IMR-90 (cell line): ENCODE results near the gene CYP19A1. TPM values are rescaled to one million over a fixed set of nuclear protein-coding genes. Genes with fewer than 3 reads are reported as not detected.

Source experiments
- ATAC-seq: fragments of 200-7000 bp; cut with Tn5 transposase; 2 replicates; pipeline ENCODE4 v1.9.1; 2020; ENCODE audit warnings: low read depth, mild to moderate bottlenecking, moderate library complexity
- BruUV-seq: library from RNA; stranded (reverse); fragments of 400-500 nt; replicated peaks from 2 replicates; lab custom pipeline; 2021; lab: Mats Ljungman, UMichigan
- CTCF ChIA-PET: fragments of 300-600 bp; formaldehyde crosslinking; extraction: SDS; loops from one replicate; lab custom pipeline; 2021; ENCODE audit warnings: antibody characterized with exemption; lab: Yijun Ruan, JAX
- POLR2A ChIA-PET: fragments of 300-600 bp; sonication (Branson Sonifier 250); formaldehyde crosslinking; loops from one replicate; lab custom pipeline; 2022; ENCODE audit warnings: antibody characterized with exemption; ENCODE audit not compliant: unreplicated experiment; lab: Charles Lee
- DNase-seq: peaks from one replicate; pipeline ENCODE4 v3.0.0; 2013
- H2AFZ ChIP-seq: replicated peaks from 2 replicates; pipeline ENCODE3; 2013; ENCODE audit warnings: low read length, mild to moderate bottlenecking; ENCODE audit not compliant: poor library complexity
- H2AK5ac ChIP-seq: 2 replicates; pipeline ENCODE4 v1.6.1; 2013; ENCODE audit warnings: low read depth, low read length, inconsistent platforms
- H2AK9ac ChIP-seq: replicated peaks from 2 replicates; pipeline ENCODE3; 2013; ENCODE audit warnings: mild to moderate bottlenecking, low read depth, low read length, moderate library complexity; ENCODE audit not compliant: poor library complexity
- H2BK120ac ChIP-seq: 2 replicates; pipeline ENCODE4 v1.6.1; 2013; ENCODE audit warnings: low read depth, low read length, inconsistent platforms
- H2BK15ac ChIP-seq: 3 replicates; pipeline ENCODE4 v1.6.1; 2013; ENCODE audit warnings: low read depth, low read length, inconsistent platforms
- H2BK20ac ChIP-seq: 2 replicates; pipeline ENCODE4 v1.6.1; 2013; ENCODE audit warnings: low read depth, mild to moderate bottlenecking, inconsistent platforms, low read length, moderate library complexity
- H2BK5ac ChIP-seq: 2 replicates; pipeline ENCODE4 v1.6.1; 2013; ENCODE audit warnings: mild to moderate bottlenecking, low read depth, low read length, inconsistent platforms; ENCODE audit not compliant: poor library complexity, severe bottlenecking
- H3K14ac ChIP-seq: replicated peaks from 2 replicates; pipeline ENCODE4 v1.6.1; 2013; ENCODE audit warnings: low read depth, low read length, inconsistent platforms
- H3K18ac ChIP-seq: 2 replicates; pipeline ENCODE4 v1.6.1; 2013; ENCODE audit warnings: low read depth, low read length, control low read depth
- H3K23ac ChIP-seq: 2 replicates; pipeline ENCODE4 v1.6.1; 2013; ENCODE audit warnings: low read depth, low read length, inconsistent platforms
- H3K27ac ChIP-seq: 2 replicates; pipeline ENCODE4 v1.5.1; 2013; ENCODE audit warnings: mild to moderate bottlenecking, control low read depth, low read length; ENCODE audit not compliant: insufficient read depth
- H3K27me3 ChIP-seq: 2 replicates; pipeline ENCODE4 v1.6.1; 2013; ENCODE audit warnings: low read length; ENCODE audit not compliant: control insufficient read depth, insufficient read depth
- H3K36me3 ChIP-seq: 2 replicates; pipeline ENCODE4 v1.6.1; 2013; ENCODE audit warnings: low read length, mixed read lengths; ENCODE audit not compliant: control insufficient read depth, insufficient read depth
- H3K4ac ChIP-seq: 2 replicates; pipeline ENCODE4 v1.6.1; 2013; ENCODE audit warnings: low read depth, low read length, inconsistent platforms
- H3K4me1 ChIP-seq: 2 replicates; pipeline ENCODE4 v1.6.1; 2013; ENCODE audit warnings: low read length, mixed read lengths; ENCODE audit not compliant: control insufficient read depth, insufficient read depth
- H3K4me2 ChIP-seq: 2 replicates; pipeline ENCODE4 v1.6.1; 2013; ENCODE audit warnings: low read depth, mild to moderate bottlenecking, control low read depth, low read length, moderate library complexity
- H3K4me3 ChIP-seq: 2 replicates; pipeline ENCODE4 v1.5.1; 2013; ENCODE audit warnings: low read depth, mild to moderate bottlenecking, control low read depth, low read length, moderate library complexity; ENCODE audit not compliant: insufficient read depth
- H3K56ac ChIP-seq: 2 replicates; pipeline ENCODE4 v1.6.1; 2013; ENCODE audit warnings: low read length, inconsistent platforms; ENCODE audit not compliant: insufficient read depth; ENCODE audit errors: extremely low read depth
- H3K79me1 ChIP-seq, 2 experiments: 2 replicates each; pipeline ENCODE4 v1.6.1; 2013; ENCODE audit warnings: low read length in 2 of 2, inconsistent platforms in 1 of 2, low read depth in 1 of 2
- H3K9ac ChIP-seq: 2 replicates; pipeline ENCODE4 v1.6.1; 2013; ENCODE audit warnings: low read depth, low read length, control low read depth
- H3K9me1 ChIP-seq: 2 replicates; pipeline ENCODE4 v1.6.1; 2013; ENCODE audit warnings: low read length, inconsistent platforms; ENCODE audit not compliant: insufficient read depth
- H3K9me3 ChIP-seq: 2 replicates; pipeline ENCODE4 v1.6.1; 2013; ENCODE audit warnings: low read length; ENCODE audit not compliant: control insufficient read depth, insufficient read depth
- H4K20me1 ChIP-seq: 2 replicates; pipeline ENCODE4 v1.6.1; 2013; ENCODE audit warnings: low read length, inconsistent platforms; ENCODE audit not compliant: insufficient read depth
- H4K5ac ChIP-seq: 2 replicates; pipeline ENCODE4 v1.6.1; 2013; ENCODE audit warnings: mild to moderate bottlenecking, low read depth, low read length, control low read depth
- H4K8ac ChIP-seq, 2 experiments: 2 replicates each; pipeline ENCODE4 v1.6.1; 2013; ENCODE audit warnings: low read depth in 2 of 2, low read length in 2 of 2, control low read depth in 1 of 2, inconsistent platforms in 1 of 2
- H4K91ac ChIP-seq: 2 replicates; pipeline ENCODE4 v1.6.1; 2013; ENCODE audit warnings: low read depth, low read length, inconsistent platforms; ENCODE audit not compliant: insufficient read depth
- CEBPB ChIP-seq: IDR thresholded peaks from 2 replicates; pipeline ENCODE4 v1.6.1; 2012; ENCODE audit warnings: low read depth, low read length, improper control_type of control experiment
- CHD1 ChIP-seq: IDR thresholded peaks from 2 replicates; pipeline ENCODE4 v1.6.1; 2012; ENCODE audit warnings: low read depth, low read length, improper control_type of control experiment
- FOS ChIP-seq: fragments of 150-350 bp; IDR thresholded peaks from 2 replicates; pipeline ENCODE4 v1.6.1; 2016; ENCODE audit warnings: low read depth, low read length
- MAZ ChIP-seq: IDR thresholded peaks from 2 replicates; pipeline ENCODE4 v1.6.1; 2012; ENCODE audit warnings: low read depth, mild to moderate bottlenecking, low read length, improper control_type of control experiment, moderate library complexity, borderline replicate concordance
- RCOR1 ChIP-seq: IDR thresholded peaks from 2 replicates; pipeline ENCODE4 v1.6.1; 2012; ENCODE audit warnings: mild to moderate bottlenecking, low read length, improper control_type of control experiment; ENCODE audit not compliant: insufficient replicate concordance
- SMC3 ChIP-seq: fragments of 150-350 bp; IDR thresholded peaks from 2 replicates; pipeline ENCODE4 v1.6.1; 2016; ENCODE audit warnings: low read depth, mild to moderate bottlenecking, antibody characterized with exemption, low read length, moderate library complexity
- WGBS, 2 experiments: methylation state at CpG; one replicate each; pipeline versions ENCODE4 v1.1.5 to v1.1.7; 2013; ENCODE audit warnings: missing lambda C conversion rate in 2 of 2; ENCODE audit not compliant: insufficient read length in 1 of 2; ENCODE audit errors: extremely low coverage in 2 of 2; 5-methylcytosine and 5-hydroxymethylcytosine counted together
- dilution Hi-C: fragments of 300-500 bp; cut with HindIII; formaldehyde crosslinking; loops from one replicate; pipeline ENCODE4 v1.14.3; 2018; ENCODE audit warnings: low sequenced_read_pairs; ENCODE audit not compliant: unreplicated experiment
- in situ Hi-C: fragments of 300-500 bp; cut with MboI; formaldehyde crosslinking; loops from 3 replicates; pipeline ENCODE4 v1.14.3; 2019; ENCODE audit warnings: low sequenced_read_pairs, inconsistent platforms, mixed read lengths
- intact Hi-C: fragments of 100-400 bp; cut with micrococcal nuclease; formaldehyde crosslinking; loops from 2 replicates; pipeline ENCODE4 v1.10.0; 2022
- polyA plus RNA-seq, 3 experiments: library from polyadenylated mRNA; depleted of rRNA; stranded (reverse); fragments of >200 nt; gene quantifications; 2 replicates each; pipeline ENCODE4 v1.2.3, GENCODE V29; 2012; ENCODE audit warnings: low replicate concordance in 1 of 3
- total RNA-seq: library from RNA; depleted of rRNA; stranded (reverse); fragments of >200 nt; gene quantifications from 2 replicates; pipeline ENCODE4 v1.2.3, GENCODE V29; 2012
- TF ChIP-seq, protein P1 (sequence below): conservative IDR thresholded peaks from 2 replicates; pipeline ENCODE4 v1.5.1; 2012; ENCODE audit warnings: mild to moderate bottlenecking, low read depth, low read length, improper control_type of control experiment

Gene CYP19A1
- total and polyA plus RNA-seq, 2 of the 4 experiments (the other 2 are of a cell fraction), result not detected

DNA sequence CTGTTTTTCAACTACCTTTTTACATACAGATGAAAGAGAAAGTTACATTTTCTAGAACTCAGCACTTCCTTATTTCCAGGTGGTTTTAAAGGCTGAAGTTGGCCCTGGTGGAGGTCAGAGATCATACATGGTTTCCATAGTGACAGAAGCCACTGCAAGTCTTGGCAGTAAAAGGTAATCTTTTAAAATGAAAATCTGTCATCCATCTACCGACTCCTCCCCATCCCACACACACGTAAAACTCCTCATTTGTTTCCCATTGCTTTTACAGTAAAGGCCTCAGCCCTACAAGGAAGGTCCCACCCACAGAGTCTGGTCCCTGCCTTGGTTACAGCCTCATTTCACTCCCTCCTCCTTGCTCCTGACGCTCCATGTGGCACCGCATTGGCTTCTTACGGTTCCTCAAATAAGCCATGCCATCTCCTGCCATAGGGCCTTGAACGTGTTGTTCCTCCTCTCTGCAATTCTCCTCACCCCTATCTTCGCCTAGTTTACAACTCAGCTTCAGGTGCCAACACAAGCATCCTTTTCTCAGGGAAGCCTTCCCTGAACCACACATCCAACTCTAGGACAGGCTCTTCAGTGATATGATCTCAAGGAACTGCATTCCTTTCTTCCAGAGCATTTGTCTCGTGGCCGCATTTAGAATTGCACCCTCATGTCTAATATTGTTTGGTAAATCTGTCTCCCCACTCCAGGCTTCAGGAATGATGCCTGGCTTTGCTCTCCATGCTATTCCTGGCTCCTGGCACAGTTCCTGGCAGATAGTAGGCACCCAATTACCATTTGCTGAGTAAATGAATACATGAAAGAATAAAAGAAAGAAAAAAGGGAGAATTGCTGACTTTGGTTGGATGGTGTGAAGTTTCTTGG is 2.6 kb downstream of the CYP19A1 start (continued):
- TF ChIP-seq MAZ, result no peak

DNA sequence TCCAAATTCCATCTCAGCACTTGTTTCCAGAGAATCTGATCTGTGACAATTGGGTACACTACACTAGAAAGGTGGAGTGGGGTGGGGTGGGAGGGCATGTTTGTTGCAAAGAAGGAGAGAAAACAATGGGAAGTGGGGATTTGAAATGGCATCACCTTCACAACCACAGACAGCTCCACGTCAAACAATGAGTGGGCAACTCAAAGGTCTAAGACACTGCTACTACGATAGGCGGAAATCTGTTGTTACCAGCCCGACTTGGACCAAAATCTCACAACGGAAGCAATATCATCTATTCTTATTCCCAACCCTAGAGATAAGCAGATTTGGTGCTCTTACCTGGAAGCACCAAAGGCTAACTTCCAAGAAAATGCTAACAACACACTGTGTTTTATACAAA is 3.3 kb downstream of the CYP19A1 start:
- no peak overlapping the region for H2BK5ac ChIP-seq
- ChIA-PET CTCF (no interaction called here), POLR2A (no interaction called here)
- intact Hi-C loops, result no loop called here
- no peak overlapping the region for H3K27ac ChIP-seq
- no peak overlapping the region for H4K5ac ChIP-seq
- TF ChIP-seq CHD1 (no peak), FOS (no peak), SMC3 (no peak), CEBPB (no peak), RCOR1 (no peak)
- TF ChIP-seq, protein P1, sequence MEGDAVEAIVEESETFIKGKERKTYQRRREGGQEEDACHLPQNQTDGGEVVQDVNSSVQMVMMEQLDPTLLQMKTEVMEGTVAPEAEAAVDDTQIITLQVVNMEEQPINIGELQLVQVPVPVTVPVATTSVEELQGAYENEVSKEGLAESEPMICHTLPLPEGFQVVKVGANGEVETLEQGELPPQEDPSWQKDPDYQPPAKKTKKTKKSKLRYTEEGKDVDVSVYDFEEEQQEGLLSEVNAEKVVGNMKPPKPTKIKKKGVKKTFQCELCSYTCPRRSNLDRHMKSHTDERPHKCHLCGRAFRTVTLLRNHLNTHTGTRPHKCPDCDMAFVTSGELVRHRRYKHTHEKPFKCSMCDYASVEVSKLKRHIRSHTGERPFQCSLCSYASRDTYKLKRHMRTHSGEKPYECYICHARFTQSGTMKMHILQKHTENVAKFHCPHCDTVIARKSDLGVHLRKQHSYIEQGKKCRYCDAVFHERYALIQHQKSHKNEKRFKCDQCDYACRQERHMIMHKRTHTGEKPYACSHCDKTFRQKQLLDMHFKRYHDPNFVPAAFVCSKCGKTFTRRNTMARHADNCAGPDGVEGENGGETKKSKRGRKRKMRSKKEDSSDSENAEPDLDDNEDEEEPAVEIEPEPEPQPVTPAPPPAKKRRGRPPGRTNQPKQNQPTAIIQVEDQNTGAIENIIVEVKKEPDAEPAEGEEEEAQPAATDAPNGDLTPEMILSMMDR, result no peak
- H3K4ac ChIP-seq, result no peak overlapping the region
- H3K18ac ChIP-seq, result no peak overlapping the region
- no peak overlapping the region for H3K9ac ChIP-seq
- no peak overlapping the region for H2BK120ac ChIP-seq
- H3K79me1 ChIP-seq, result no peaks in the 10 kb centered on the region
- no peak overlapping the region for H3K4me2 ChIP-seq
- H3K9me3 ChIP-seq, result no peaks in the 10 kb centered on the region
- H3K4me1 ChIP-seq, result no peaks in the 10 kb centered on the region; the same call in 1 of the 2 replicates
- H2AK9ac ChIP-seq, result no peak overlapping the region
- no peak overlapping the region for H3K4me3 ChIP-seq
- H2BK15ac ChIP-seq, result no peak overlapping the region
- no CpG with 5 or more reads among the region's 5 CpGs for WGBS, 2 experiments
- ATAC-seq (no peak), DNase-seq (no peak)
- dilution Hi-C loops, result no loop called here
- BruUV-seq, result no TSS peak
- H2AK5ac ChIP-seq, result no peak overlapping the region
- H4K91ac ChIP-seq, result no peak overlapping the region
- H3K14ac ChIP-seq, result no peak overlapping the region
- no peak overlapping the region for H3K56ac ChIP-seq
- H2BK20ac ChIP-seq, result no peak overlapping the region
- H3K9me1 ChIP-seq, result no peaks in the 10 kb centered on the region
- H3K23ac ChIP-seq, result no peak overlapping the region
- H3K36me3 ChIP-seq, result no peaks in the 10 kb centered on the region
- peaks cover 30% of the 10 kb centered on the region for H3K27me3 ChIP-seq
- H2AFZ ChIP-seq, result no peak overlapping the region
- in situ Hi-C loops, result no loop called here
- no peaks in the 10 kb centered on the region for H4K20me1 ChIP-seq
- H4K8ac ChIP-seq, result no peak overlapping the region
